Fibroblast of lung (primary cell): Measurements from ENCODE around the gene PI16. TPM values are rescaled to one million over a fixed set of nuclear protein-coding genes. Genes with fewer than 3 reads are reported as not detected.

Experiments used
- DNase-seq, 2 donors: peaks; one replicate each; pipeline versions ENCODE4 v3.0.0 to v3.0.0-alpha.2; 2010; ENCODE audit warnings: low read depth in 2 of 2
- H2AFZ ChIP-seq: 2 replicates; pipeline ENCODE4 v1.5.1; 2012; ENCODE audit warnings: low read length, control low read depth, inconsistent platforms
- H3K27ac ChIP-seq: 2 replicates; pipeline ENCODE4 v1.5.1; 2011; ENCODE audit warnings: low read length, control low read depth; ENCODE audit not compliant: insufficient read depth
- H3K27me3 ChIP-seq: 2 replicates; pipeline ENCODE4 v1.5.1; 2011; ENCODE audit warnings: mild to moderate bottlenecking, low read length; ENCODE audit not compliant: control insufficient read depth, insufficient read depth
- H3K36me3 ChIP-seq: 2 replicates; pipeline ENCODE4 v1.5.1; 2011; ENCODE audit warnings: low read length; ENCODE audit not compliant: control insufficient read depth, insufficient read depth
- H3K4me1 ChIP-seq: 2 replicates; pipeline ENCODE4 v1.5.1; 2011; ENCODE audit warnings: low read length; ENCODE audit not compliant: control insufficient read depth, insufficient read depth; ENCODE audit errors: extremely low read depth
- H3K4me2 ChIP-seq: 2 replicates; pipeline ENCODE4 v1.5.1; 2011; ENCODE audit warnings: low read length, control low read depth; ENCODE audit not compliant: insufficient read depth; ENCODE audit errors: extremely low read depth
- H3K4me3 ChIP-seq, 4 experiments: fragments of 200-600 bp in 1 of 4; sonication (generic) in 1 of 4; replicated peaks in 1 of 4; 2 replicates each; pipeline ENCODE4 v1.5.1; 2011 to 2016; ENCODE audit warnings: low read length in 4 of 4, low read depth in 3 of 4, mild to moderate bottlenecking in 3 of 4, control low read depth in 2 of 4, inconsistent platforms in 1 of 4, mixed read lengths in 1 of 4; ENCODE audit not compliant: insufficient read depth in 1 of 4; ENCODE audit errors: control extremely low read depth in 1 of 4
- H3K79me2 ChIP-seq: 2 replicates; pipeline ENCODE4 v1.5.1; 2012; ENCODE audit warnings: mild to moderate bottlenecking, low read length, inconsistent platforms; ENCODE audit not compliant: control insufficient read depth, insufficient read depth
- H3K9ac ChIP-seq: 2 replicates; pipeline ENCODE4 v1.5.1; 2011; ENCODE audit warnings: mild to moderate bottlenecking, low read length, control low read depth; ENCODE audit not compliant: insufficient read depth
- H3K9me3 ChIP-seq: 2 replicates; pipeline ENCODE4 v1.5.1; 2012; ENCODE audit warnings: low read depth, low read length; ENCODE audit not compliant: control insufficient read depth, insufficient read depth
- H4K20me1 ChIP-seq: 2 replicates; pipeline ENCODE4 v1.5.1; 2011; ENCODE audit warnings: low read length; ENCODE audit not compliant: control insufficient read depth, insufficient read depth; ENCODE audit errors: extremely low read depth
- EZH2 ChIP-seq: IDR thresholded peaks from 2 replicates; pipeline ENCODE4 v1.5.1; 2012; ENCODE audit warnings: low read length, control low read depth, mild to moderate bottlenecking; ENCODE audit errors: missing control alignments
- polyA plus RNA-seq, 2 donors: library from polyadenylated mRNA; depleted of rRNA in 1 of 2; stranded (reverse) in 1 of 2; unstranded in 1 of 2; fragments of >200 nt; gene quantifications; 2 replicates each; pipeline ENCODE4 v1.2.1, GENCODE V29; 2011 to 2012; ENCODE audit warnings: missing spikeins in 1 of 2
- total RNA-seq: library from RNA; depleted of rRNA; stranded (reverse); fragments of >200 nt; gene quantifications from 2 replicates; pipeline ENCODE4 v1.2.1, GENCODE V29; 2014
- TF ChIP-seq, protein P1 (sequence below), 2 donors: IDR thresholded peaks in 1 of 2; conservative IDR thresholded peaks in 1 of 2; 1 replicate in 1 of 2; 2 replicates in 1 of 2; pipeline ENCODE4 v1.5.1; 2011 to 2012; ENCODE audit warnings: low read length in 2 of 2, control low read depth in 1 of 2, inconsistent platforms in 1 of 2, low read depth in 1 of 2, mild to moderate bottlenecking in 1 of 2

Gene PI16
- total and polyA plus RNA-seq, 2 donors (not counting 1 experiment from before 2014, with no cell fraction given), result 0.09 TPM; not detected in 1

GRCh38 chr6:36967757-36968156, 13.2 kb downstream of the PI16 start:
- no peak overlapping the region for H3K27ac ChIP-seq
- no peaks in the 10 kb centered on the region for H3K9me3 ChIP-seq
- H3K27me3 ChIP-seq, result no peaks in the 10 kb centered on the region
- H3K9ac ChIP-seq, result no peak overlapping the region
- TF ChIP-seq, protein P1, sequence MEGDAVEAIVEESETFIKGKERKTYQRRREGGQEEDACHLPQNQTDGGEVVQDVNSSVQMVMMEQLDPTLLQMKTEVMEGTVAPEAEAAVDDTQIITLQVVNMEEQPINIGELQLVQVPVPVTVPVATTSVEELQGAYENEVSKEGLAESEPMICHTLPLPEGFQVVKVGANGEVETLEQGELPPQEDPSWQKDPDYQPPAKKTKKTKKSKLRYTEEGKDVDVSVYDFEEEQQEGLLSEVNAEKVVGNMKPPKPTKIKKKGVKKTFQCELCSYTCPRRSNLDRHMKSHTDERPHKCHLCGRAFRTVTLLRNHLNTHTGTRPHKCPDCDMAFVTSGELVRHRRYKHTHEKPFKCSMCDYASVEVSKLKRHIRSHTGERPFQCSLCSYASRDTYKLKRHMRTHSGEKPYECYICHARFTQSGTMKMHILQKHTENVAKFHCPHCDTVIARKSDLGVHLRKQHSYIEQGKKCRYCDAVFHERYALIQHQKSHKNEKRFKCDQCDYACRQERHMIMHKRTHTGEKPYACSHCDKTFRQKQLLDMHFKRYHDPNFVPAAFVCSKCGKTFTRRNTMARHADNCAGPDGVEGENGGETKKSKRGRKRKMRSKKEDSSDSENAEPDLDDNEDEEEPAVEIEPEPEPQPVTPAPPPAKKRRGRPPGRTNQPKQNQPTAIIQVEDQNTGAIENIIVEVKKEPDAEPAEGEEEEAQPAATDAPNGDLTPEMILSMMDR (conservative IDR thresholded peaks at IDR 0.05 in 1 of 2, IDR thresholded peaks at IDR 0.05 in 1 of 2; ENCODE audit: low read depth in 1 of 2, low read length in 2 of 2), result no peak
- no peak for TF ChIP-seq EZH2
- no peak for DNase-seq
- no peak overlapping the region for H3K4me2 ChIP-seq
- H3K4me3 ChIP-seq, result no peak overlapping the region
- H2AFZ ChIP-seq, result no peak overlapping the region
- no peaks in the 10 kb centered on the region for H3K4me1 ChIP-seq
- no peaks in the 10 kb centered on the region for H3K79me2 ChIP-seq
- peaks cover 34% of the 10 kb centered on the region for H3K36me3 ChIP-seq
- H4K20me1 ChIP-seq, result no peaks in the 10 kb centered on the region

DNA sequence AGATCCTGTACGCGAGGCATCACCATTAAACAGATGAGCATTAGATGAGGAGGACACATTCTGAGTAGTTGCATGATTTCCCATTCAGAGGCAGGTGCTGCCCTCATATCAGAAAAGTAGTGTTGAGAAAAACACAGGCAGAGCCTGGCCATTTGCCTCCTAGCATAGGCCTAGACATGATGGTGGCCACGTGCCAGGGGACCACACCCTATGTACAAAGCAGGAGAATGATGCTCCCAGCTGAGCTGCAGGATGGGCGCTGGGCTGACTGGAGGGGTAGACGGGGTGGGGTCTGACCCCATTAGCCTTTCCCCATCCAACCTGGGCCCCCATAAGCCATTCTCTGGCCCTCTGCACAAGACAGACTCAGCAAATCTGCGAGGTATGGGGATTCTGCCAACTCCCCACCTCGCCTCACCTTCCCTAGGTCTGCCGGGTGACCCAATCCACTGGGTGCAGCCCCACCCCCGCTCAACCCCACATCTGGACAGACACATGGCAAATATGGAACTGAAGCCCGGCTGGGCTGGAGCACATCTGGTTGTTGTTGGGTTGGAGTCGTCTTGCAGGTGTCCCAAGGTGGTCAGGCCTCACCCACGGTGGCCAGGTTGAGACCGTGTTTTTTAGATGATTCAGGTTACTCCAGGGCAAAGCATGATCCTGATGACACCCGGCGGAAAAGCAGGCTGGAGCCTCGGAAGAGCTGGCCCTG, 13.9 kb downstream of the PI16 start:
- no peaks in the 10 kb centered on the region for H3K9me3 ChIP-seq
- no peaks in the 10 kb centered on the region for H4K20me1 ChIP-seq
- no peak overlapping the region for H3K4me3 ChIP-seq
- H3K79me2 ChIP-seq, result no peaks in the 10 kb centered on the region
- no peak overlapping the region for H3K4me2 ChIP-seq
- peaks cover 35% of the 10 kb centered on the region for H3K36me3 ChIP-seq
- no peak overlapping the region for H3K9ac ChIP-seq
- H3K4me1 ChIP-seq, result no peaks in the 10 kb centered on the region
- peak in 1 of 2 donors; percentile 46 for DNase-seq
- TF ChIP-seq, protein P1 (conservative IDR thresholded peaks at IDR 0.05 in 1 of 2, IDR thresholded peaks at IDR 0.05 in 1 of 2; ENCODE audit: low read depth in 1 of 2, low read length in 2 of 2), result no peak
- no peak for TF ChIP-seq EZH2
- H3K27me3 ChIP-seq, result no peaks in the 10 kb centered on the region
- H3K27ac ChIP-seq, result no peak overlapping the region
- H2AFZ ChIP-seq, result no peak overlapping the region

DNA sequence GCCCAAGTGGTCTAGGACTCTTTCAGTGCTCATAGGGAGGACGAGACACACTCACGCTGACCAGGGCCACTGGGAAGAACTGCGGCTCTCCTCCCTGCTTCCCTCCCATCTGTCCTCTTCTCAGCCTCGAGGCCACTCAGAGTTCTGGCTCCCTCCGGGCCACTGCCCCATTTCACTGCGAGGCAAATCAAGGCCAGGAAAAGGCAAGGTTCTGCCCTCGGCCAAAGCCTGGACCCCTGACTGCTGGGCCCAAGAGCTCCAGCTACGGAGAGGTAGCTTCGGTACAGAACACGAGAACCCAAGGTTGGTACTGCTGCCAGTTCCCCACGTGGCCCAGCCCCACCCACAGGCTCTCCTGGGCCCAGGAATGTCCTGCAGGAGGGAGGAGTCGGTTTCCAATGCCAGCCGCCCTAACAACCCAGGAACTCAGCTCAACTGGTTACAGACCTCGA, 14.7 kb downstream of the PI16 start:
- no peaks in the 10 kb centered on the region for H3K4me1 ChIP-seq
- H4K20me1 ChIP-seq, result no peaks in the 10 kb centered on the region
- peaks cover 37% of the 10 kb centered on the region for H3K36me3 ChIP-seq
- no peak for DNase-seq
- H3K27me3 ChIP-seq, result no peaks in the 10 kb centered on the region
- H2AFZ ChIP-seq, result no peak overlapping the region
- H3K9me3 ChIP-seq, result no peaks in the 10 kb centered on the region
- TF ChIP-seq EZH2, result no peak
- TF ChIP-seq, protein P1 (conservative IDR thresholded peaks at IDR 0.05 in 1 of 2, IDR thresholded peaks at IDR 0.05 in 1 of 2; ENCODE audit: low read depth in 1 of 2, low read length in 2 of 2), result no peak
- H3K4me3 ChIP-seq, result no peak overlapping the region
- no peak overlapping the region for H3K9ac ChIP-seq
- H3K27ac ChIP-seq, result no peak overlapping the region
- H3K4me2 ChIP-seq, result no peak overlapping the region
- H3K79me2 ChIP-seq, result no peaks in the 10 kb centered on the region
